HG03060 (cell line): ENCODE data around the gene GALM.
"Not testable (repeated sequence)": the region's sequence is repeated elsewhere in the genome, so short reads cannot be mapped to it uniquely, and the experiment has no call there.

ENCODE experiments used
- ATAC-seq: cut with Tn5 transposase; IDR thresholded peaks from one replicate; pipeline ENCODE4 v1.9.1; 2021; ENCODE audit warnings: low read depth, moderate number of reproducible peaks; ENCODE audit not compliant: unreplicated experiment

Gene GALM

DNA sequence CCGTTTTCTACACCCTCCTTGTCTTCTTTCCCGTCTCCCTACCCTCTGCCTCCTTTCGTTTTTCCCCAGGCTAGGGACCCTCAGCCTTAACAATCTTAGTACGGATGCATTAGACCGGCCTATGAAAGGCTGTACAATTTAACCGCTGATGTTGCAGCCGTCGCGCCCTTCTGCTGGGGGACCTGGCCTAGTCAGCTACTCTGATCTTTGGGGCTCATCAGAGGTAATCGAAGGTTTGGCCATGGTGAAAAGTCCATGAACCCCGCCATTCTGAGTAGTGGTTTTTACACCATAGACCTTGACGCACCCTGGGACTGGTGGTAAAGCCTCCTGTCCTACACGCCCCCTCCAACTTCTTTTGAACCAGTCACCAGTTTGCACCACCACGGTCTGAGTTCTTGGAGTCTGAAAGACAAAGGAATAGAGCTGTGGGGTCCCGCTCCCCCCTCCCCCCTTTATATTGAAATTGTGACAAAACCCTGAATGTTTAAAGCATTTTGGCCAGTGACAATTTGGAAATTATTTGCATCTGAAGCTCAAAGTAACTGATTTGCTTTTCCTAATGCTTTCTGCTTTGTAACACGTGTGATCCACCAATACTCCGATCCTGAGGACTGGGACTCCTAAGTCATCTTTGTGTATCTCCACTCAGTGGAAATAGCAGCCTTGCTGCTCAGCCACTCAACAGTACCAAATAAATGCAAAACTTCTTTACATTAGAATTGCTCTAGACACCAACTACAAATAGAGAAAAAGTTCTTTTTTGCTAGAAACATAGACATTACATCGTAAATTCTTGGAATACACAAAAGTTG is 85.9 kb downstream of the GALM start:
- ATAC-seq: no peak

DNA sequence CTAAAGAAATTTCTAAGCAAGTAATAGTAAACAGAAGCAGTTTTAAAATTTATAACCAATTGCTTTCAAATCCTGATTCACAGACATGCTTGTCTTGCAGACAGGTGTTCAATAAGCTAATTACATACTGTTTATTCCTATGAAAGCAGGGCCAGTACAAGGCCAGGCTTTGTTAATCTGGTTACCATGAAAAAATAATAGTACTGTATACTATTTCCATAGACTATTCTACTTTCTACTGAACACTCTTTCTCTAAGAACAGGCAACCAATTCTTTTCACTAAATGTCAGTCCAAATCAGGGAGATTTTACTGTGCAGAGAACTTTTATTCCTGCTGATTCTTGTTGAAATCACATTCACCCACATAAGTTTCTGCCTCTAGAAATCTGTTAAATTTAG is 88.1 kb downstream of the GALM start:
- ATAC-seq: no peak

DNA sequence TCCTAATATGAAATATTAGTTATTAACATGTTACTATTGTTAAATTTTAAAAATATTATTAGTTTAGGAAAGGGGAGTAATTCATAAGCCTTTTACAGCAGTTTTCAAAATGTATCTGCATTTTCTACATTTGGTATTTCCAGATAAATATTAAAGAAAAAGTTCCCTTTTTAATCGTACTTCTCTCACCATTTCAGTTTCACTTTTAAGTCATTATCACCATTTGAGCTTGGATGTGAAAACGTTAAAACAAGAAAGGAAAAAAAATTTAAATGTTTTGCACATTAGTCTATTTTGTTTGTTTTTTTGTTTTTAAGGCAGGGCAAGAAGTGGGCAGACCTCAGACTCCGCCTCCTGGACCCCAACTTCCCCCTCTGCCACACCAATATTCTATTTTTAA is 88.6 kb downstream of the GALM start:
- no peak for ATAC-seq

DNA sequence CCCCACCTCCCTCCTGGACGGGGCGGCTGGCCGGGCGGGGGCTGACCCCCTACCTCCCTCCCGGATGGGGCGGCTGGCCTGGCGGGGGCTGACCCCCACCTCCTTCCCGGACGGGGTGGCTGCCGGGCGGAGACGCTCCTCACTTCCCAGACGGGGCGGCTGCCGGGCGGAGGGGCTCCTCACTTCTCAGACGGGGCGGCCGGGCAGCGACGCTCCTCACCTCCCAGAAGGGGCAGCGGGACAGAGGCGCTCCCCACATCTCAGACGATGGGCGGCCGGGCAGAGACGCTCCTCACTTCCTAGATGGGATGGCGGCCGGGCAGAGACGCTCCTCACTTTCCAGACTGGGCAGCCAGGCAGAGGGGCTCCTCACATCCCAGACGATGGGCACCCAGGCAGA is 90.0 kb downstream of the GALM start:
- ATAC-seq: not testable (repeated sequence)

DNA sequence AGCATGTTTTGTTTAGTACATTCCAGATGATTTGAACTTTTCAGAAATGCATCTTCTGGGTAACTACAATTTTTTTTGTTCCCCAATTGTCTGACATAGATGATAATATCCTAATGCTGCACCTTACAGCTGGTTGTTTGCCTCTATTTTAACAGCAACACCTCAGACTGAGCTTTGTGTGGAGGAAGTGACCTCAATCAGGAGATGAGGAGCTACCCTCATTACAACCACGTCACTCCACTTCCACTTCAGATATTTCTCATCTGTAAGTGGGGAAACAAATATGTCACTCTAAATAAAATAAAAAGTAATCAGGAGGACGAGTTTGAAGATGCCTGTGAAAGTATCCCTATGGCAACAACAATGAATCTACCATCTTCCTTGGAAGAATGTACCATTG is 97.3 kb downstream of the GALM start:
- ATAC-seq: no peak

DNA sequence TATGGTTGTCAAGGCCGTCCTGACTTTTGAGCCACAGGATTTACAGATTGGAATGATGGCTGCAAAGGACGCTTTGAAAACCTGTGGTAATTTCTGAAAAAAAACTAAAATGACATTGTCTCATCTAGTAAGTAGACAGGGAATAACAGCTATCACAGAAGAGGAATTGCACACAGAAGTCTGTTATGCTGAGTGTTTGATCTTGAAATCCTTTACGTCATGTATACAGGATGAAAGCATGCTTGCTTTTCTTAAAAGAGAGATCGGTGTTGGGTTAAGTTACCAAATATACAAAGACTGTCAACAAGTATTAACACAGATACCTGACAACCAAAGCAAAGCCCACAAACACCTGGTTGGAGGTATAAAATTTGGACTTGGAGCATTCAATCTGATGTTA is 97.8 kb downstream of the GALM start:
- no peak for ATAC-seq

DNA sequence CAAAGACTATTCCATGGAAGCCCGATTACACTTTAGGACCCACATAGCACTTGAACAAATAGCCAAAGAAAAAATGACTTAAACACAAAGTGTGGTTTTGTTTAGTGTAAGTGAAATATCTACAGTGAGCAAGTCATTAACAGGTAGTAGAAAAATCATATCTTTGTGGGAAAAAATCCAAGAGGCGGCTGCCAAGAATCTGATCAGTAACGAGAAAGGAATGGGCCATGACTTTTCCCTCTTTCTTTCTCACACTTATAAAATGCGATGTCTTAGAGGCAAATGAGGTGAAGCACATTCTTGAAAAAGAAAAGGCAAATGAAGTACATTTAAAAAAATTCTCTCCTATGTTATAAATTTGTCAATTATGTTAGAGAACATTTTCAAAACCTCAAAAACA is 99.2 kb downstream of the GALM start:
- no peak for ATAC-seq

DNA sequence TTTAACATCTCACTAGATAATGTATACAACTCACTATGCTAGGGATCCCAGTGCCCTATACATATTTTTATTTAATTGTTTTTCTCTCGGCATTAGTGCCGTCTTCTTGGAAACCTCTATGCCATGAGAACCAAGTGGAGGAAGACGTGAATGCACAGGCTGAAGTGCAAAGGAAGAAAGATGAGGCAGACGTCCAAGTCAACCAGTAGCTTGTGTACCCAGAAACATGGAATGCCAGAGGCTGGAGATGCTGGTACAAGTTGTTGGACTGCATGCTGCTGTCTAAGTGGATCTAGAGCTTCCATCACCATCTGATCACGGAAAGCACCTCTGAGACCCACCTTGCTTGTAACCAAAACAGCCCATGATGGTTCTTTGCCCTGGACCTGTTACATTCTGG is 99.6 kb downstream of the GALM start:
- ATAC-seq: no peak

DNA sequence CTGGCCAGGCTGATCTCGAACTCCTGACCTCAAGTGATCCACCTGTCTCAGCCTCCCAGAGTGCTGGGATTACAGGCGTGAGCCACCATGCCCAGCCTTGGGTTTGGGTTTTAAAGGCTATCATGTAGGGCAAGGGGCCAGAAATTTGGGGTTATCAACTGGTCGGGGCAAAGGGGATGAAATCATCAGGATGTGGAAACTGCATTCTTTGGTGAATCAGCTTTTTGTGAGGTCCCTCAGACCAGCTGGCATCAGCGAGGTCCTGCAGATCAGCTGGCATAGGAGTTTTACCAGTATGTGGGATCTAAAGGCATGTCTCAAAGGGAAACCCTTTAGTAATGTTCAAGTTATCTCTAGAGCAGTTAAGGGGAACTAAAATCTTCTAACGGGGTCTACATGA is 105.7 kb downstream of the GALM start:
- ATAC-seq: no peak

DNA sequence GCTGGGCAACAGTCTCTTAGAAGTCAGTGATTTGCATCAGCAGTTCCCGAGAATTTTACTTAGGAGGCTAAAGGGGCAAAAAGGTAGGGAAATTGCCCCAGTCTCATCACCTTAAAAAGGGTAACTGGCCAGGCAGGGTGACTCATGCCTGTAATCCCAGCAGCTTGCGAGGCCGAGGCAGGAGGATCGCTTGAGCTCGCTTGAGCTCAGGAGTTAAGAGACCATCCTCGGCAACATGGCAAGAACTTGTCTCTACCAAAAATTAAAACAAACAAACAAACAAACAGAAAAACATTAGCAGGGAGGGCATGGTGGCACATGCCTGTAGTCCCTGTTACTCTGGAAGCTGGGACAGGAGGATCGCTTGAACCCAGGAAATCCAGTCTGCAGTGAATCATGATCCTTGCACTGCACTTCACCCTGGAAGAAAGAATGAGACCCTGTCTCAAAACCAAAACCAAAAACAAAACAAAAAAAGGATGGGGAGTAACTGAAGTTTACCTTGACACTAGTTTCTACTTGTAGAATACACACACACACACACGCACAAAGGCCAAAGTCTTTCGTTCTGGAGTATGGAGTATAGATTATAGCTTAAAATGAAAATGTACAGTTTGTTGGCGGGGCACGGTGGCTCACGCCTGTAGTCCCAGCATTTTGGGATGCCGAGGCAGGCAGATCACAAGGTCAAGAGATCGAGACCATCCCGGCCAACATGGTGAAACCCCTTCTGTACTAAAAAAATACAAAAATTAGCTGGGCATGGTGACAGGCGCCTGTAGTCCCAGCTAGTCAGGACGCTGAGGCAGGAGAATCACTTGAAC is 109.4 kb downstream of the GALM start:
- ATAC-seq: no peak

DNA sequence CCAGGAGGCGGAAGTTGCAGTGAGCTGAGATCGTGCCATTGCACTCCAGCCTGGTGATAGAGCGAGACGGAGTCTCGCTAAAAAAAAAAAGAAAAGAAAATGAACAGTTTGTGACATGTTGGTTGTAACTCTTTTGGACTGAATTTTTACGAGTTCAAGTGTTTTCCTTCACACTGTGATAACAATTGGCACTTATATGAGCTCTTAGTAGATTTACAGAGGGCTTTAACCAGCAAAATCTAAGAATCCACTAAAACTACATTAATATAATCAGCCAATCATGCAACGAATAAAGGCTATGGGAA is 110.0 kb downstream of the GALM start:
- no peak for ATAC-seq

DNA sequence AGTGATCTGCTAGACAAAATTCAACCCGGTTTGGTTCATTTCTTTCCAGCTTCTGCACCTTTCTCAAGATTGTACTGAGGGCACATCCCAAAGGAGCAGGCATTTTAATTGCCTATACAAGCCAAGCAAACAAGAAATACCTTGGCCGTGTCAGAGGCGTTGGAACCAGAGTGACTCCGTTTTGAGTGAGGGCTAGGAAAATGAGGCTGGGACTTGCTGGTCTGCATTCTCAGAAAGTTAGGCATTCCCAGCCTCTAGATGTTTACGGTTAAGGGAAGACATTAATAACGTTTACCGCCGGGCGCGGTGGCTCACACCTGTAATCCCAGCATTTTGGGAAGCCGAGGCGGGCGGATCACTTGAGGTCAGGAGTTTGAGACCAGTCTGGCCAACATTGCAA is 110.6 kb downstream of the GALM start:
- ATAC-seq: no peak

DNA sequence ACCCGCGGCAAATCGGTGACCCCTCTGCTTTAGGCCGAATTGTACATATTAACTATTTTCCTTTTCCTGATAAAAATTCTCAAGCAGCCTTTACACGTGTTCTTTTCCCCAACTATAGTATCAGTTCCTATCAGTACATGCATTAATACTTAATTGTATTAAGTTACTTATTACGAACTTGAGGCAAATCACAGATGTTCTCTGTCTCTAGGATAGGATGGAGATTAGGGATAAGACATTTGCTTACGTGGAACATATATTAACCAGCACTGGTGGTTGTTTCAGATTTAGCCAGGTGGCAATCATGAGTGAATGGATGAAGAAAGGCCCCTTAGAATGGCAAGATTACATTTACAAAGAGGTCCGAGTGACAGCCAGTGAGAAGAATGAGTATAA is 112.8 kb downstream of the GALM start:
- ATAC-seq: no peak

DNA sequence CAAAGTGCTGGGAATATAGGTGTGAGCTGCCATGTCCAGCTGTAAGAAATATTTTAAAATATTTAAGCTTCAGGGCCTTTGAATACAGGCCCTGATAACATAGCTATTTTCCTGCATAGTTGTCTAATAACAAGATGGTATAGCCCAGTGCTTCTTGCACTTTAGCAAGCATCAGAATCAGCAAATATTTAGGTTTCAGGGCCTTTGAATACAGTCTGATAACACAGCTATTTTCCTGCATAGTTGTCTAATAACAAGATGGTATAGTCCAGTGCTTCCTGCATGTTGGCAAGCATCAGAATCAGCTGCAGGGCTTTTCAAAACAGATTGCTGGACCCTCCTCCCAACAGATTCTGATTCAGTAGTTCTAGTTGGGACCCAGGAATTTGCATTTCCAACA is 117.7 kb downstream of the GALM start:
- ATAC-seq: no peak
